ENCODE results near the gene C16orf78. TPM values are rescaled to one million over a fixed set of nuclear protein-coding genes. Genes with fewer than 3 reads are reported as not detected.

Gene C16orf78
- total RNA-seq, 1 donor from 2014 or later: not detected

DNA sequence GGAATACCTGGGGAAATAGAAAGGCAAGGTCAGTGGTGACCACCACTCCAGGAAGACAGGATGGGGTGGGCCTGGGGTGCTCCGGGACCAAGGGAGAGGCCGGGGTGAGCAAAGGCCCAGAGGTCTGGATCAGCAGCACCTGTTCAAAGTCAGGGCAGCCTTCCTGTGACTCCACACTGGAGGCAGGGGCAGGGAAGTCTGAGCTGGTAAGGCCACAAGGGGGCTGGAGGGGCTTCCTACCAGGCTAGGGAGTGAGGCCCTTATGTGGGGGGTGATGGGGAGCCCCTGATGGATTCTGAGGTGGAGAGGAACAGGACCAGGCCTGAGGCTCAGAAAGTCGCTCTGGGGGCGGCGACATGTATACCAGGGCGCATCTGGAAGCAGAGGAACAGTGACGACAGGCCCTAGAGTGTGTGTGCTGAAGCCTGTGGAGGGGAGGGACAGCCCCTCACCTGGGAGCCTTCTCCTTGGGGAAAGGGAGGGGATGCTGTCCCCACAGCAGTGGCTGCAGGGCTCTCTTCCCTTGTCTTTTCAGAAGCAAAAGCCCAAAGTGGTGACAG, 3.7 kb downstream of the C16orf78 start:
- no peak for FAIRE-seq
- H3K27ac Mint-ChIP-seq (ENCODE audit: unreplicated experiment): no peak overlapping the region

DNA sequence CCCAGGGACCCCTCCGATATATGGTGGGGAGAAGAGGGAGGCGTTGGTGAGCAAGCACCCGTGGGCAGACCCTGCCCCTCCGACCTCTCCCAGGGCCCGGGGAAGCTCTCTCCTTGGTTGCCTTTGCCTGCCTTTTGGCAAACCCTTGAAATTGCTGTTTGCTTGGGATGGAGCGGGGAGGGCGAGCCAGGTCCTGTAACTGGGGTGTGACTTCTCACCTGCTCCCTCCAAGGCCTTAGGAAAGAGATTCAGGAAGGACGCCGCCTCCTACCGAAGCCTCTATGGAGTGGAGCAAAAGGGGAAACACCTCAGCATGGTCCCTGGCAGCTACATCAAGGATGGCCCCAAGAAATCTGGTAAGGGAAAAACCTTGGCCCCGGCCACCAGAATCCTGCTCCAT, 4.6 kb downstream of the C16orf78 start:
- Histone ChIP-seq H3K27ac (ENCODE audit: low read depth, low read length) (no peak overlapping the region), H3K4me1 (ENCODE audit: insufficient read depth, low read length) (no peaks in the 10 kb centered on the region), H3K4me3 (ENCODE audit: insufficient read depth, low read depth, low read length) (no peak overlapping the region), H3K9me3 (ENCODE audit: insufficient read depth, low read depth, low read length) (no peaks in the 10 kb centered on the region), H3K27me3 (ENCODE audit: insufficient read depth, low read length) (no peaks in the 10 kb centered on the region), H4K20me1 (ENCODE audit: insufficient read depth, low read length) (no peaks in the 10 kb centered on the region), H3K36me3 (ENCODE audit: insufficient read depth, low read length) (no peaks in the 10 kb centered on the region), H3K4me2 (ENCODE audit: low read length) (no peak overlapping the region), H3K9ac (ENCODE audit: low read length) (no peak overlapping the region), H3K79me2 (ENCODE audit: insufficient read depth, low read length) (no peaks in the 10 kb centered on the region), H2AFZ (ENCODE audit: low read depth, low read length) (no peak overlapping the region)
- FAIRE-seq (no peak), DNase-seq (ENCODE audit: low read depth) (no peak)
- Mint-ChIP-seq H3K27ac (ENCODE audit: unreplicated experiment) (no peak overlapping the region), H3K4me1 (ENCODE audit: low read depth, unreplicated experiment) (no peaks in the 10 kb centered on the region), H3K27me3 (ENCODE audit: low read depth, unreplicated experiment) (peaks cover 19% of the 10 kb centered on the region), H3K9me3 (ENCODE audit: unreplicated experiment) (no peaks in the 10 kb centered on the region), H3K4me3 (ENCODE audit: unreplicated experiment) (no peak overlapping the region), H3K36me3 (ENCODE audit: low read depth, unreplicated experiment) (no peaks in the 10 kb centered on the region)
- TF ChIP-seq, protein P1, sequence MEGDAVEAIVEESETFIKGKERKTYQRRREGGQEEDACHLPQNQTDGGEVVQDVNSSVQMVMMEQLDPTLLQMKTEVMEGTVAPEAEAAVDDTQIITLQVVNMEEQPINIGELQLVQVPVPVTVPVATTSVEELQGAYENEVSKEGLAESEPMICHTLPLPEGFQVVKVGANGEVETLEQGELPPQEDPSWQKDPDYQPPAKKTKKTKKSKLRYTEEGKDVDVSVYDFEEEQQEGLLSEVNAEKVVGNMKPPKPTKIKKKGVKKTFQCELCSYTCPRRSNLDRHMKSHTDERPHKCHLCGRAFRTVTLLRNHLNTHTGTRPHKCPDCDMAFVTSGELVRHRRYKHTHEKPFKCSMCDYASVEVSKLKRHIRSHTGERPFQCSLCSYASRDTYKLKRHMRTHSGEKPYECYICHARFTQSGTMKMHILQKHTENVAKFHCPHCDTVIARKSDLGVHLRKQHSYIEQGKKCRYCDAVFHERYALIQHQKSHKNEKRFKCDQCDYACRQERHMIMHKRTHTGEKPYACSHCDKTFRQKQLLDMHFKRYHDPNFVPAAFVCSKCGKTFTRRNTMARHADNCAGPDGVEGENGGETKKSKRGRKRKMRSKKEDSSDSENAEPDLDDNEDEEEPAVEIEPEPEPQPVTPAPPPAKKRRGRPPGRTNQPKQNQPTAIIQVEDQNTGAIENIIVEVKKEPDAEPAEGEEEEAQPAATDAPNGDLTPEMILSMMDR (IDR thresholded peaks at IDR 0.05; ENCODE audit: insufficient read depth, low read depth, low read length): no peak
- TF ChIP-seq EZH2 (IDR thresholded peaks at IDR 0.05; ENCODE audit: insufficient read depth, low read length): no peak

More for the DNA sequence above, 3.7 kb downstream of the C16orf78 start:
- TF ChIP-seq, protein P1 (IDR thresholded peaks at IDR 0.05; ENCODE audit: insufficient read depth, low read depth, low read length): no peak
- no peak for TF ChIP-seq EZH2 (IDR thresholded peaks at IDR 0.05; ENCODE audit: insufficient read depth, low read length)
- Mint-ChIP-seq H3K9me3 (ENCODE audit: unreplicated experiment) (no peaks in the 10 kb centered on the region), H3K4me3 (ENCODE audit: unreplicated experiment) (no peak overlapping the region), H3K4me1 (ENCODE audit: low read depth, unreplicated experiment) (no peaks in the 10 kb centered on the region), H3K27me3 (ENCODE audit: low read depth, unreplicated experiment) (peaks cover 19% of the 10 kb centered on the region), H3K36me3 (ENCODE audit: low read depth, unreplicated experiment) (no peaks in the 10 kb centered on the region)
- Histone ChIP-seq H3K4me2 (ENCODE audit: low read length) (no peak overlapping the region), H3K36me3 (ENCODE audit: insufficient read depth, low read length) (no peaks in the 10 kb centered on the region), H3K4me3 (ENCODE audit: insufficient read depth, low read depth, low read length) (no peak overlapping the region), H3K27me3 (ENCODE audit: insufficient read depth, low read length) (no peaks in the 10 kb centered on the region), H3K9ac (ENCODE audit: low read length) (no peak overlapping the region), H3K79me2 (ENCODE audit: insufficient read depth, low read length) (no peaks in the 10 kb centered on the region), H4K20me1 (ENCODE audit: insufficient read depth, low read length) (no peaks in the 10 kb centered on the region), H3K9me3 (ENCODE audit: insufficient read depth, low read depth, low read length) (no peaks in the 10 kb centered on the region), H3K27ac (ENCODE audit: low read depth, low read length) (no peak overlapping the region), H3K4me1 (ENCODE audit: insufficient read depth, low read length) (no peaks in the 10 kb centered on the region), H2AFZ (ENCODE audit: low read depth, low read length) (no peak overlapping the region)
- DNase-seq (ENCODE audit: low read depth): no peak

DNA sequence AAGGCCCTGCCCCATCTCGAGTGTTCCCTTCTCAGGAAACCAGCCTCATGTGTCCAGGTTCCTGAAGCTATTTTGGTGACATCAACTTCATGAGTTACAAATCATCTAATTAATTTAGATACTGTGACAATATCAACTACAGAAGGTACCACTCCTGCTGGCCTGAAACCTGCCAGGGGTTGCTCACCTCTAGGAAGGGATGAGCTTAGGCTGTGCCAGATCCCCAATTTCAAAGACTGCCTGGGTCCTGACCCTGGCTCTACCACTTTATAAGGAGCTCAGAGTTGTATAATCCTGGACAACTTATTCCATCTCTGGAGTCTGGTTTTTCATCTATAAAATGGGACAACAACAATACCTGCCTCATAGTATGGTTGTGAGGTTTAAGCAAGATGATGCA, 5.2 kb downstream of the C16orf78 start:
- H3K4me2 ChIP-seq (ENCODE audit: low read length): no peak overlapping the region
- H3K27ac ChIP-seq (ENCODE audit: low read depth, low read length): no peak overlapping the region
- H3K4me1 ChIP-seq (ENCODE audit: insufficient read depth, low read length): no peaks in the 10 kb centered on the region
- H3K27ac Mint-ChIP-seq (ENCODE audit: unreplicated experiment): no peak overlapping the region
- H3K9ac ChIP-seq (ENCODE audit: low read length): no peak overlapping the region
- no peaks in the 10 kb centered on the region for H3K36me3 Mint-ChIP-seq (ENCODE audit: low read depth, unreplicated experiment)
- H3K4me3 ChIP-seq (ENCODE audit: insufficient read depth, low read depth, low read length): no peak overlapping the region
- H3K27me3 ChIP-seq (ENCODE audit: insufficient read depth, low read length): no peaks in the 10 kb centered on the region
- DNase-seq (ENCODE audit: low read depth) (no peak), FAIRE-seq (no peak)
- H3K36me3 ChIP-seq (ENCODE audit: insufficient read depth, low read length): no peaks in the 10 kb centered on the region
- no peaks in the 10 kb centered on the region for H3K9me3 Mint-ChIP-seq (ENCODE audit: unreplicated experiment)
- TF ChIP-seq, protein P1 (IDR thresholded peaks at IDR 0.05; ENCODE audit: insufficient read depth, low read depth, low read length): no peak
- no peak for TF ChIP-seq EZH2 (IDR thresholded peaks at IDR 0.05; ENCODE audit: insufficient read depth, low read length)
- H3K27me3 Mint-ChIP-seq (ENCODE audit: low read depth, unreplicated experiment): peaks cover 19% of the 10 kb centered on the region
- no peaks in the 10 kb centered on the region for H3K79me2 ChIP-seq (ENCODE audit: insufficient read depth, low read length)
- no peak overlapping the region for H2AFZ ChIP-seq (ENCODE audit: low read depth, low read length)
- no peak overlapping the region for H3K4me3 Mint-ChIP-seq (ENCODE audit: unreplicated experiment)
- no peaks in the 10 kb centered on the region for H3K4me1 Mint-ChIP-seq (ENCODE audit: low read depth, unreplicated experiment)
- H4K20me1 ChIP-seq (ENCODE audit: insufficient read depth, low read length): no peaks in the 10 kb centered on the region
- no peaks in the 10 kb centered on the region for H3K9me3 ChIP-seq (ENCODE audit: insufficient read depth, low read depth, low read length)
